Fibroblast of villous mesenchyme (primary cell): Measurements from ENCODE around the gene CALHM1. TPM values are rescaled to one million over a fixed set of nuclear protein-coding genes. Genes with fewer than 3 reads are reported as not detected.
A peak's percentile ranks its signal among the peaks of the same experiment; 100 is the strongest.

Source experiments
- DNase-seq: peaks from one replicate; pipeline ENCODE4 v3.0.0-alpha.2; 2010; ENCODE audit warnings: low read depth
- H3K4me3 ChIP-seq: 2 replicates; pipeline ENCODE4 v1.5.1; 2011; ENCODE audit warnings: low read depth, mild to moderate bottlenecking, low read length
- CTCF ChIP-seq: IDR thresholded peaks from 2 replicates; pipeline ENCODE4 v1.5.1; 2012; ENCODE audit warnings: low read depth, mild to moderate bottlenecking, low read length; ENCODE audit not compliant: insufficient read depth
- total RNA-seq: library from RNA; depleted of rRNA; stranded (reverse); fragments of >200 nt; gene quantifications from 2 replicates; pipeline ENCODE4 v1.2.3, GENCODE V29; 2012

CALHM1 gene
- total RNA-seq, 1 donor: not detected

- peak; percentile 70 for TF ChIP-seq CTCF
- H3K4me3 ChIP-seq: no peak overlapping the region
- DNase-seq: peak; percentile 77
These were observed 23.4 kb upstream of the CALHM1 start for GRCh38 chr10:103481974-103482531.

GRCh38 chr10:103480521-103480920 lies 21.8 kb upstream of the CALHM1 start:
- TF ChIP-seq CTCF: no peak
- no peak overlapping the region for H3K4me3 ChIP-seq
- DNase-seq: no peak

GRCh38 chr10:103479135-103479534 lies 20.4 kb upstream of the CALHM1 start, which contains the start of gene CALHM3:
Gene CALHM3, minus strand, starts transcription at chr10:103479240. Its CDS starts 208 bp downstream, at chr10:103479032.
- no peak within 1 kb of the TSS for H3K4me3 ChIP-seq
- DNase-seq: no peak
- TF ChIP-seq CTCF: no peak

GRCh38 chr10:103478671-103479070 lies 20.0 kb upstream of the CALHM1 start:
- no peak for DNase-seq
- TF ChIP-seq CTCF: no peak
- no peak overlapping the region for H3K4me3 ChIP-seq

GRCh38 chr10:103476046-103476768 lies 17.5 kb upstream of the CALHM1 start:
- peak; percentile 25 for DNase-seq
- H3K4me3 ChIP-seq: no peak overlapping the region
- TF ChIP-seq CTCF: peak; percentile 29

- H3K4me3 ChIP-seq: no peak overlapping the region
- no peak for TF ChIP-seq CTCF
- no peak for DNase-seq
These were observed 16.7 kb upstream of the CALHM1 start for GRCh38 chr10:103475437-103475836.
